ENCODE data around the gene SLC39A10. TPM values are rescaled to one million over a fixed set of nuclear protein-coding genes. Genes with fewer than 3 reads are reported as not detected.

The SLC39A10 gene
- total and polyA plus RNA-seq, 2 of the 4 experiments (the other 2 are of a cell fraction) = 17.6 to 64.7 TPM

DNA sequence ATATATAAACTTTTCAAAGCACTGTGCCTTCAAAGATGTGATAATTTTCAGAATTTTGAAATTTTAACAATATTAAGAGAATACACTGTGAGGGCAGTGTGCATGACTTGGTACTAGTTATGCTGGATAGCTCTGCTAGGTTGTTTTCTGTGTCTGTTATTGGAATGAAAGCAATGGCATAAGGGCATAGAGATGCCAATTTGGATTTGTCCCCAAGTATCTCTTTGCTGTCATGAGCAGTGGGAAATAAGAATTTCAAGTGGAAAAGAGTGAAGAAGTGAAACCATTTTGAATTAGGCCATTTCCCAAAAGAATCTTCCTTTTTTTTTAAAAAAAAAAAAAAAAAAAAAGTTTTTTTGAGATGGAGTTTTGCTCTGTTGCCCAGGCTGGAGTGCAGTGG lies 76.8 kb downstream of the SLC39A10 start:
- Histone ChIP-seq H3K9me3 (ENCODE audit: control insufficient read depth, insufficient read depth, low read length) (no peaks in the 10 kb centered on the region), H2AFZ (replicated peaks; ENCODE audit: low read length, poor library complexity) (no peak overlapping the region), H3K79me1 (ENCODE audit: low read depth in 1 of 2, low read length in 2 of 2) (peaks cover 8 to 14% of the 10 kb centered on the region in 2 experiments; a peak in 3 of 4 replicates), H2BK5ac (ENCODE audit: low read depth, low read length, poor library complexity, severe bottlenecking) (no peak overlapping the region), H3K4ac (ENCODE audit: low read depth, low read length) (no peak overlapping the region), H3K23ac (ENCODE audit: low read depth, low read length) (no peak overlapping the region), H3K27ac (ENCODE audit: insufficient read depth, low read length) (no peak overlapping the region), H4K20me1 (ENCODE audit: insufficient read depth, low read length) (no peaks in the 10 kb centered on the region), H2BK120ac (ENCODE audit: low read depth, low read length) (no peak overlapping the region), H3K18ac (ENCODE audit: low read depth, low read length) (no peak overlapping the region), H3K36me3 (ENCODE audit: control insufficient read depth, insufficient read depth, low read length) (peaks cover 10% of the 10 kb centered on the region), H2BK20ac (ENCODE audit: low read depth, low read length) (no peak overlapping the region), H2AK9ac (replicated peaks; ENCODE audit: low read depth, low read length, poor library complexity) (no peak overlapping the region), H3K4me2 (ENCODE audit: low read depth, low read length) (no peak overlapping the region), H2BK15ac (ENCODE audit: low read depth, low read length) (no peak overlapping the region), H3K4me3 (ENCODE audit: insufficient read depth, low read depth, low read length) (no peak overlapping the region), H3K4me1 (ENCODE audit: control insufficient read depth, insufficient read depth, low read length) (peaks cover 3% of the 10 kb centered on the region), H3K27me3 (ENCODE audit: control insufficient read depth, insufficient read depth, low read length) (no peaks in the 10 kb centered on the region), H3K14ac (replicated peaks; ENCODE audit: low read depth, low read length) (no peak overlapping the region), H4K8ac (ENCODE audit: low read depth in 2 of 2, low read length in 2 of 2) (no peak overlapping the region), H3K56ac (ENCODE audit: extremely low read depth, insufficient read depth, low read length) (no peak overlapping the region), H4K5ac (ENCODE audit: low read depth, low read length) (no peak overlapping the region), H3K9me1 (ENCODE audit: insufficient read depth, low read length) (no peaks in the 10 kb centered on the region; the same call in 1 of the 2 replicates), H4K91ac (ENCODE audit: insufficient read depth, low read depth, low read length) (no peak overlapping the region), H2AK5ac (ENCODE audit: low read depth, low read length) (no peak overlapping the region), H3K9ac (ENCODE audit: low read depth, low read length) (no peak overlapping the region)
- in situ Hi-C loops (cut with MboI; ENCODE audit: low sequenced_read_pairs) = no loop called here
- ChIA-PET CTCF (no interaction called here), POLR2A (ENCODE audit: unreplicated experiment) (no interaction called here)
- ATAC-seq (ENCODE audit: low read depth) (no peak), DNase-seq (no peak)
- TF ChIP-seq POLR2A (IDR thresholded peaks at IDR 0.05; ENCODE audit: low read depth, low read length) = no peak
- intact Hi-C loops (cut with micrococcal nuclease) = no loop called here
- BruUV-seq (replicated peaks) = no TSS peak
- dilution Hi-C loops (cut with HindIII; ENCODE audit: low sequenced_read_pairs, unreplicated experiment) = no loop called here

Measured in IMR-90 (cell line).